Activated T-cell treated with anti-CD3 and anti-CD28 coated beads, Interleukin-2, amount 50 U/mL, for 72 hours (primary cell): ENCODE results near the gene CRABP2. TPM values are rescaled to one million over a fixed set of nuclear protein-coding genes. Genes with fewer than 3 reads are reported as not detected.

Experiments
- ATAC-seq, 2 donors: fragments of 150-1000 bp; cut with Tn5 transposase; replicated peaks in 1 of 2; 2 replicates each; pipeline ENCODE4 v1.10.0; 2021; ENCODE audit warnings: moderate library complexity in 2 of 2, mild to moderate bottlenecking in 1 of 2
- DNase-seq, 2 donors: peaks; one replicate each; pipeline ENCODE4 v3.0.0; 2021 to 2022; ENCODE audit warnings: mixed read lengths in 1 of 2
- H3K27ac Mint-ChIP-seq: one replicate; pipeline ENCODE4 v1.8.0; 2022; ENCODE audit warnings: mild to moderate bottlenecking, moderate library complexity, mixed read lengths
- H3K27me3 Mint-ChIP-seq: one replicate; pipeline ENCODE4 v1.8.0; 2022; ENCODE audit warnings: low read depth, mixed read lengths
- H3K36me3 Mint-ChIP-seq, 2 donors: one replicate each; pipeline ENCODE4 v1.8.0; 2022; ENCODE audit warnings: mixed read lengths in 2 of 2, mild to moderate bottlenecking in 1 of 2; ENCODE audit not compliant: insufficient read depth in 2 of 2
- H3K4me1 Mint-ChIP-seq: one replicate; pipeline ENCODE4 v1.8.0; 2022; ENCODE audit warnings: low read depth, mixed read lengths
- H3K4me3 Mint-ChIP-seq, 2 donors: one replicate each; pipeline ENCODE4 v1.8.0; 2022; ENCODE audit warnings: mild to moderate bottlenecking in 2 of 2, mixed read lengths in 2 of 2, moderate library complexity in 2 of 2
- H3K9me3 Mint-ChIP-seq, 2 donors: one replicate each; pipeline ENCODE4 v1.8.0; 2022; ENCODE audit warnings: mixed read lengths in 2 of 2
- total RNA-seq, 2 donors: library from RNA; stranded (reverse); gene quantifications; one replicate each; pipeline ENCODE4 v1.2.3, GENCODE V29; 2022

CRABP2 gene
- total RNA-seq, 2 donors from 2014 or later, result 2.5 TPM

DNA sequence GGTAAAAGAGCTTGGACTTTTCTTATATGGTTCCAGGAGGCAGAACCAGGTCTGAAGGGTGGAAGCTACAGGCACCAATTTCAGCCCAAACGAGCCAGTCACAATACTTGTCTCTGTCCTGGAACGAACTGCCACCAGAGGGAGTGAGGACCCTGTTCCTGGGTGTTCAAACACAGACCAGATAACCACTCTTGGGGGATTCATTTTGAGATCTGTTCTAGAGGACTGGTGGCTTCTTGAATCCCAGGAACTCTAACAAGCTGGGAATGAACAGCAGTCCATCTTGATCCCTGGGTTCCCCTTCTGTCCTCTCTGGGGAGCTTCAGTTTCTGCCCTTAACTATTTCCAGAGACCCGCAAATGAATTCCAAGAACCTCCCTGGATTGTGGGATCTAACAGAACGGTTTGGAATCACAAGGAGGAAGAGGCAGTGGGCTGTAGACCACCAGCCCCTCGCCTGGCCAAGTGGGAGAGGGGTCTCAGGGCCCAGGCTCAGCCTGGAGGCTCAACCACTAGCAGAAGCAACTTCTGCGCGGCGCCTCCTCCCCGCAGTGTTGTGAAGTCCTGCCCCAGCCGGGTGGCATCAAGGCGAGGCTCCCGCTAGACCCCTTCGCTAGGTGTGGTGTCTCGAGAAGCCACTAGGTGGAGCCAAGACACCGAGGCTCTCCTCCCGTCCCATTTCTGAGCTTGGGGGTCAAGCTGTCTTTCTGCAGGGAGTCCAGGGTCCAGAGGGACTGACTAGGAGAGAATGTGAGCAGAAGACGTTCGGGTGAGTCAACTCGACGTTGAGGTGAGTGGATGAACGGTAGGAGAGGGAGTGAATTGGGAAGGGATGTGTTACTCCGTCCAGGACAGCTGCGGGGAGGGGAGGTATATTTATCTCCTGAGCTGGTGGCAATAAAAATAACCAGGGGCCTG is 16.1 kb downstream of the CRABP2 start:
- Mint-ChIP-seq H3K4me1 (peaks cover 37% of the 10 kb centered on the region), H3K9me3 (no peaks in the 10 kb centered on the region), H3K4me3 (peak overlapping the region; percentile 67 to 70)

DNA sequence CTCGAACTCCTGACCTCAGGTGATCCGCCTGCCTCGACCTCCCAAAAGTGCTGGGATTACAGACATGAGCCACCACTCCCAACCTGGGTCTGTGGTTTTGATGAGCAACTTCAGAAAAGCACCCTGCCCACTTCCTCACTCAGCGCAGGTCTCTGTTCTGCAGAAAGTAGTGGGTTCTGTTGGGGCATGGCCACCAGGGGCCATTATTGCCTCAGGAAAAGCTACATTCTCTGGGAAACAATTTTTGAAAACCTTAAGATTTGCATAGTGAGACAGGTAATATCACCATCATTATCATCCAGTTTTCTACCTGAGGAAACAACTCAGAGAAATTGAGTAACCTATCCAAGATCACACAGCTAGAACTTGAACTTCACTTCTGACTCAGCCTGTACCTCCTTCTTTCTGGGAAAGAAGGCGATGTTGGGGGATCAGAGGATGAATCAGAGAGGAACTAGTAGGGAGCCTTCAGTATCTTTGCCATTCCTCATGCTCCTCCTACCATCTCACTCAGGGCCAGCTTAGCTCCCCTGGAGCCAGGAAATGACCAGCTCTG is 21.1 kb downstream of the CRABP2 start:
- DNase-seq (peak; percentile 58 to 60), ATAC-seq (peak; percentile 81 to 85)
- H3K4me3 Mint-ChIP-seq, result peak overlapping the region; percentile 11 to 14
- H3K27ac Mint-ChIP-seq, result no peak overlapping the region
- H3K4me1 Mint-ChIP-seq, result peaks cover 23% of the 10 kb centered on the region
- peaks cover 36% of the 10 kb centered on the region for H3K27me3 Mint-ChIP-seq
- H3K9me3 Mint-ChIP-seq, result no peaks in the 10 kb centered on the region
- no peaks in the 10 kb centered on the region for H3K36me3 Mint-ChIP-seq

More for the DNA sequence above, 16.1 kb downstream of the CRABP2 start:
- ATAC-seq, result peak; percentile 94 to 97
- H3K27me3 Mint-ChIP-seq, result peaks cover 54% of the 10 kb centered on the region
- H3K27ac Mint-ChIP-seq, result no peak overlapping the region
- H3K36me3 Mint-ChIP-seq, result no peaks in the 10 kb centered on the region
- DNase-seq, result peak; percentile 86

DNA sequence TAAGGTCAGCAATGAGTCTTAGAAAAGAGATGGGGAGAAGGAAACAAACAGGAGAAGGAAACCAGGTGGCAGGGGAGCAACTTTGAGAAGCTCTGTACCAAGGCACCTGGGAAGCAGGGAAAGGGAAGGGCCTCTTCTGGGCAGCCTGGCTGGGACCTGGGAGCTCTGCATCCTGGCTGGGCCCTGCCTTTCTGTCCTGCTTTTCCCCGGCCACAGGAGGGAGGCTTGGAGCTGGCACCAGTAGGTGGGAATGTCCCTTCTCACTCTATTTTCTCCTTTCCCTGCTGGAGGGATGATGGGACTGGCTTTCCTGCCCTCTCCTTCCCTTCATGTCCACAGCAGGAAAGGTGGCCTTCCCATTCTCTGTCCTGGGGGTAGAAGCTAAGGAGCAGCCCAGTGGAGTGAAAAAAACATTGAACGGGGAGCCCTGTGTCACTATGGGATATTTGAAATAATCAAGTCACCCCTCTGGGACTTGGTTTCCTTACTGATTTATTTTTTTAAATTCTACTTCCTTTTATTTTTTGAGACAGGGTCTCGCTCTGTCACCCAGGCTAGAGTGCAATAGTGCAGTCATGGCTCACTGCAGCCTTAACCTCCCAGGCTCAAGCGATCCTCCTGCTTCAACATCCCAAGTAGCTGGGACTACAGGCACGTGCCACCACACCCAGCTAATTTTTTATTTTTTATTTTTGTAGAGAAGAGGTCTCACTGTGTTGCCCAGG is 23.1 kb downstream of the CRABP2 start:
- Mint-ChIP-seq H3K27me3 (peaks cover 46% of the 10 kb centered on the region), H3K4me3 (no peak overlapping the region), H3K4me1 (peaks cover 31% of the 10 kb centered on the region), H3K27ac (no peak overlapping the region), H3K36me3 (no peaks in the 10 kb centered on the region), H3K9me3 (no peaks in the 10 kb centered on the region)
- ATAC-seq (no peak), DNase-seq (no peak)

DNA sequence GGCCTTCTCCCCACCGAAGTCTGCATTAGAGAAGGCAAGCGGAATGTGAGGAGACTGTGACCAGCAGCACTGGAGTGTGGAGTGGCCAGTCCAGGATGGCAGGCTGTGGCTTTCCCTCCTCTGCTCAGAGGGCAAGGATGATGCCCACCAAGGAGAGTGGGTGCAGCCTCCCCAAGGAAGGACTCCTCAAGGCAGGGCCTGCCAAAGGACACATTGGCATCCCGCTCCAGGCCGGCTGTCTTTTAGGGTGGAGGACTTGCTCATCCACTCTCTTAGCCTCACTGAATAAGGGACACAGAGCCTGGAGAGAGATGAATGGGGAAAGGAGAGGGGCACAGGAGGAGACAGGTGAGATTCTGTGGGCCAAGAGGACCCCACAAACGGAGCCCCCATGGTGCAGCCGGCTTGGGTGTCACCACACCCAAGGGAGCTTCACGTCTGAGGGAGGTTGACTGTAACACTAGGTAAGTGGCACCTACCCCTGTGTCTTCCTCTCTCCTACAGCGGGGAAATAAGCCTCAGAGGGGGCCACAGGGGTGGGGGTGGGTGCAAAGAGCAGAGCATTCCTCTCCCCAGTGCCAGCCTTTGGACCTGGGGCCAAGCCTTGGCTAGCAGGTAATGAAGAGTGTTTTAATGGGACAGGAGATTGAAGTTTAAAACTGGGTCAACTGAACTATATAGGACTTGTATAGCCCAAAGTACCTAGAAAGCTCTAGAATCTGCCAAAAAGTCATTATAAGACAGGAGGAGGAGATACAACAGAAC is 24.0 kb downstream of the CRABP2 start:
- ATAC-seq (no peak), DNase-seq (no peak)
- Mint-ChIP-seq H3K4me1 (peaks cover 36% of the 10 kb centered on the region), H3K27me3 (peaks cover 52% of the 10 kb centered on the region), H3K36me3 (no peaks in the 10 kb centered on the region), H3K9me3 (no peaks in the 10 kb centered on the region), H3K4me3 (no peak overlapping the region), H3K27ac (no peak overlapping the region)

DNA sequence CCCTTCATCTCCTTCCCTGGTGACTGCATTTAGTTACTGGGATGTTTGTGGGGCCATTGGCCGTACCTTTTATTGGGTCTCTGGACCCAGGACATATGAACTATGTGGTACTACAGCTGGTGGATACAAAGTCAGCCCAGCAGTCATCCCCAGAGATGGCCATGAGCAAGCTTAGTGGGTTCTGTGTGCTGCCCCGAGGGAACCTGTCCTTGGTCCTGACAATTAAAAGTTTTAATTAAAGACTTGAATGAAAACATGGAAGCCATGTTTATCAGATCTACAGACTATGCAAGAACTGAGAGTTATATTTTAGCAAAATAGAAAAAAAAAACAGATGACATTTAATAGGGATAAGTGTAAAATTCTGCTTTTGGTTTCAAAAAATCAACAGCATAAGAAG is 25.3 kb downstream of the CRABP2 start:
- H3K27me3 Mint-ChIP-seq, result peaks cover 52% of the 10 kb centered on the region
- H3K4me3 Mint-ChIP-seq, result no peak overlapping the region
- peaks cover 36% of the 10 kb centered on the region for H3K4me1 Mint-ChIP-seq
- DNase-seq, result no peak
- no peaks in the 10 kb centered on the region for H3K36me3 Mint-ChIP-seq
- no peak overlapping the region for H3K27ac Mint-ChIP-seq
- H3K9me3 Mint-ChIP-seq, result no peaks in the 10 kb centered on the region
- ATAC-seq, result no peak

DNA sequence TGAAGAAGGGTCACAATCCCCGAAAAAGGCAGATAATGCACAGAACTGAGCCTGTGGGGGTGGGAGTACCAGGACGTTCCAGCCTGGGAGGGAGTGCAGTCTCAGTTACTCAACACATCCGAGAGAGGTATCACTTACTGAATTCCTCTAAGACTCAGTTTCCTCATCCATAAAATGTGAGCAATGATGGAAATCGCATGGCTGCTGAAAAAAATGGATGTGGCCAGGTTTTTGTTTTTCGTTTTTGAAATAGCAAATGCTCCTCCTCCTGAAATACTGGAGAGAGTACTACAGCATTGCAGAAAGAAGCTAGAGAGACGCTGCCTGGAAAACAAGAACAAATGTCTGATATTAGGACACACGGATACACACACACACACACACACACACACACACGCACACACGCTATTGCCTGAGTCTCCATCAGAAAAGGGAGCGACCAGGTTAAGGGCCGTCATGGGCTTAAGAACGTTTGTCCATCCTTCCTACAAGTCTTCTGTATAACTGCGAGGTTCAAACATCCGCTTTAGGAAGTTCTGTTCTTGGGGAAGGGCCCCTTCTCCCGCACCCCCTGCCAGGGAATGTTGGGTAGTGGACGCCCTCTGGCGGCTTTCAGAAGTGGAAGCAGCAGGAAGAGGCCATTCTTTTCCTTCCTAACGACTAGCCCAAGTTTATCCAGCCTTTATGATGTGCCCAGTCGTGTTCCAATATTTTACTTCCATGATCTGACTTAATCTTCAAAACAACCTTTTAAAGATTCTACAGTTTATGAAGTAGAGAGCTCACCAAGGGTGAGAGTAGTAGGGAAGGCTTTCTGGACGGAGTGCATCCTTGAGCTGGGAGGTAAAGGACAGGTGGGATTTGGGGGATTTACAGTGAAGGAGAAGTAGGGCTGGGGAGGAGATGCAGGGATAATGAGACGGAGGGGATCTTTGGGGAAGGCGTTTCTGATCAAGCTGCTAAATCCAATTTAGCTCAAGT is 27.5 kb downstream of the CRABP2 start:
- H3K27ac Mint-ChIP-seq, result peak overlapping the region; percentile 11
- no peaks in the 10 kb centered on the region for H3K9me3 Mint-ChIP-seq
- H3K27me3 Mint-ChIP-seq, result peaks cover 66% of the 10 kb centered on the region
- peaks cover 16% of the 10 kb centered on the region for H3K4me1 Mint-ChIP-seq
- ATAC-seq (peak; percentile 31 to 49), DNase-seq (peak; percentile 24 to 41)
- peak overlapping the region; percentile 44 to 57 for H3K4me3 Mint-ChIP-seq
- no peaks in the 10 kb centered on the region for H3K36me3 Mint-ChIP-seq

DNA sequence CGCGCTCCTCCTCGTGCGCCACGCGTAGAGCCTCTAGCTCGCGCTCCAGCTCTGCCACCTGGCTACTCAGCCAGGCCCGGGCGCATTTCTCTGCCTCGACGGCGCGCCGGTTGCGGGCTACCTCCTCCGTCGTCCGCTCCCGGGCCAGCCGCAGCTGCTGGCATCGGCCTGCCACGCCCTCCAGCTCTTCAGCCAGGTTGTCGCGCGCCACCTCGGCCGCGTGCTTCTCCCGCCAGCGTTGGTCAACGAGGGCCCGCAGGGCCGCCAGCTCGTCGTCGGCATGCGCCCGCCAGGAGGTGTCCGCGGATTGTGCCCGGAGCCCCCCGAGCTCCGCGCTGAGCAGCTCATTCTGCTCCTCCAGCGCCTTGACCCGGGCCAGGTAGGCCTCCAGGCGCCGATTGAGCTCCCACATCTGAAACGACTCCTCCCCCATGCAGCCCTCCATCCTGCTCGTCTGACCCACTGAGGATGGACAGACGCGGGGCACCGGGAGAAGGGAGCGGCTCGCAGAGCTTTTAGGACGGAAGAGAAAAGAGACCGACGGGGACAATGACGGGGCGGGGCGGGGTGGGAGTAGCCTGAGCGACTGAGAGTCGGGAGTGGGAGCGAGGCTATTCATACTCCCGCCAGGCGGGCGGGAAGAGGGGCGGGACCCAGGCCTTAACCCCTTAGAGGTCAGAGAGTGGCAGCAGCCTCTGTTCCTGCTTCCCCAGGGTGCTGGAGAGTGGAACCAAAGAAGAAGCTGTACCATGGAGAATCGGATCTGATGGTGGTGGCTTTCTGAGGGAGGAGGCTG is 28.4 kb downstream of the CRABP2 start, which contains the start of gene NES:
TSS of gene NES (minus strand) at position 588 of the 796 bp plus-strand sequence. CDS start at position 445, 143 bp downstream.
- H3K9me3 Mint-ChIP-seq, result no peaks in the 10 kb centered on the region
- H3K27ac Mint-ChIP-seq, result peak within 1 kb of the TSS; percentile 11
- peak within 1 kb of the TSS; percentile 54 to 57 for H3K4me3 Mint-ChIP-seq
- DNase-seq, result no peak
- H3K27me3 Mint-ChIP-seq, result peaks cover 70% of the 10 kb centered on the region
- H3K36me3 Mint-ChIP-seq, result no peaks in the 10 kb centered on the region
- peaks cover 16% of the 10 kb centered on the region for H3K4me1 Mint-ChIP-seq
- ATAC-seq, result no peak

DNA sequence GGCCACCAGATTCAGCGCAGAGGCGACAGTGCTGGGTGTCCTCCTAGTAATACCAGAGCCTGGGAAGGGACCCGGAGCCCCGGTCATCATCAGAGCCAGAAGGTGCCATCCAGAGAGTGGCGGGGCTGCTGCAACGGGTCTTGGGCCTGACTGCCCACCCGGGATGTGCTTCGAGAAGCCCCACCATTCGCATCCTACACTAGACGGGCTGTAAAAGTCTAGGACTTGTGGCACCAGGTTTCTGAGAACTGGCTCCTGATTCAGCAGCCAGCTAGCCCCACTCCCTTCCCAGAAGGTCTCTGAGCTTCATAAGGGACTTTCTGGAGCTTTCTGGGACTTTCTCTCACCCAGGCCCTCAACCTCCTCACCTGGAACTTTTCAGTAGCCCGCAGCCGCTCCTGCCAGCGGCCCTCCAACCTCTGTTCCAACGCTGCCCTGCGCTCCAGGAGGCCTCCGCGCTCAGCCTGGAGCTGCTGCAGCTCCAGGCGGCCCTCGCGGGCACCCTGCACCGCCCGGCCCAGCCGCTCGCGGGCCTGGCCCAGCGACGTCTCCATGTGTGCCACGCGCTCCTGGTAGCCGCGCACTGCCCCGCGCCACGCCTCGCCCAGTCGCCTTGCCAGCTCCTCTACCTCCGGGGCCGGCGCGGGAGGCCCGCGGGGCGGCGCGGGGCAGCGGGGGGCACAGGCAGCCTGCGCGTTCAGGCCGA is 29.1 kb downstream of the CRABP2 start:
- Mint-ChIP-seq H3K36me3 (no peaks in the 10 kb centered on the region), H3K27ac (no peak overlapping the region)

DNA sequence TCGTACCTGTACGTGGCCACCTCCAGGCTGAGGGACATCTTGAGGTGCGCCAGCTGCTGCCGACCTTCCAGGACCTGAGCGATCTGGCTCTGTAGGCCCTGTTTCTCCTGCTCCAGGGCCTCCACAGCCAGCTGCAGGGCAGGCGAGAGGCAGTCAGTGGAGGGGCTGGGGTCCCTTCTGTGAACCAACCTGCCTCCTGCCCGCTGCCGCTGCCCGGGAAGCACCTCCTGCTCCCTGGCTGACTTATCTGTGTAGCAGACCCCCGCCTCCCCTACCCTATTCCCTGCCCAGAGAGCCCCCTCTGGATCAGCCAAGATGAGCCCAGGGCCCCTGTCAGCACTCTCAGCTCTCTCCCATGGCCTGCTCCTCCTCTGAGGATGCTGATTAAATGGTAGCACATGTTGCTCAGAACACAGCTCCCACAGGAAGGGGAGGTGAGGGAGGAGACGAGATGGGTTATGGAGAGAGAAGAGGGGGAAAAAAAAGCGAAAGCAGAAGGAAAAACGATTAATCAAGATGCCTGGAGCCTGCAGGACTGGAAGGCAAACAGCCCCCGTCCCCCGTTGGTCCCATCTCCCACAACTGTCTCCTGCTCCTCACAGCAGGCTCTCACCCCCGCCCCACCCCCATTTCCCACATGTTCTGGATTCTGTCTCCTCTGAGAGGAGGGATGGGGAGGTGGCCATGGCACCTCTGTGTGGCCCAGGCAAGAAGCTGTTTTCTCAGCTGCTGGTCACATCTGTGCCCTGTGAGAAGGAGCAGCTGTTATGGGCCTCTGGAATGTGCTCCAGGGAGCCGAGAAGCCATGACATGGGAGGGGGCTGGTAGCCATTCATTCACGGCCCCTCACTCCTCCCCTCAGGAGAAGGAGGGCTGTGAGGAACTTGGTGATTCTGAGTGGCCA is 29.9 kb downstream of the CRABP2 start:
- Mint-ChIP-seq H3K4me3 (no peak overlapping the region), H3K36me3 (no peaks in the 10 kb centered on the region), H3K9me3 (no peaks in the 10 kb centered on the region), H3K4me1 (peaks cover 16% of the 10 kb centered on the region), H3K27me3 (peaks cover 68% of the 10 kb centered on the region), H3K27ac (no peak overlapping the region)
- no peak for DNase-seq
- ATAC-seq, result no peak

More for the DNA sequence above, 29.1 kb downstream of the CRABP2 start:
- DNase-seq (no peak), ATAC-seq (no peak)
- Mint-ChIP-seq H3K27me3 (peaks cover 70% of the 10 kb centered on the region), H3K4me1 (peaks cover 16% of the 10 kb centered on the region), H3K4me3 (no peak overlapping the region), H3K9me3 (no peaks in the 10 kb centered on the region)
